ENCODE data around the gene KCNH2. TPM values are rescaled to one million over a fixed set of nuclear protein-coding genes. Genes with fewer than 3 reads are reported as not detected.
A peak's percentile ranks its signal among the peaks of the same experiment; 100 is the strongest.

Gene KCNH2
- total RNA-seq, 1 experiment from 2014 or later = 16.2 TPM

DNA sequence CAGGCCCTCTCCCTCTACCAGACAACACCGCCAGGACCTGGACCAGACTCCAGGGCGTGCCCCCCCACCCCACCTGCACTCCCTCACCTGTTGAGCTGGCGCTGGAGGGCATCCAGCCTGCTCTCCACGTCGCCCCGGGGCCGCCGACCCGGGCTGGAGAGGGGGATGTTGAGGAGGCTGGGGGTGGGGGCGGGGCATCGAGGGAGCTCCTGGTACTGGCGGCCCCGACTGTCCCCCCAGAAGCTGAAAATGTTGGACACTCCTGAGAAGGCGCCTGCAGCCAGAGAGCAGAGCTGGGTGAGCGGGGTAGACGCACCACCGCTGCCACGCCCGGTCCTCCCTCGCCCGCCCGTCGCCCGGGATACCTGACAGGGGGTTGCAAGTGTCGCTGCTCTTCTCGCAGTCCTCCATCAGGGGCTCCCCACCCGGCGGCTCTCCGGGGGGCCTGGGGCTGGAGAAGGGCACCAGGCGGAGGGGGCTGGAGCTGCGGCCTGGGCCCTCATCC, 30.8 kb downstream of the KCNH2 start:
- ChIA-PET POLR2A (no interaction called here), CTCF (interaction anchor here (0.8 to 4.3 kb wide), 15 partner anchors 8 to 71 kb away, joined by 3 to 18 read pairs (median 6); no protein-coding TSS in a partner anchor)
- Mint-ChIP-seq H3K27me3 (ENCODE audit: low read depth) (peaks cover 6% of the 10 kb centered on the region), H3K27ac (no peak overlapping the region), H3K4me1 (peaks cover 37% of the 10 kb centered on the region), H3K9me3 (no peaks in the 10 kb centered on the region), H3K4me3 (no peak overlapping the region), H3K36me3 (peaks cover 4% of the 10 kb centered on the region; the same call in 1 of the 2 replicates)
- no peak for ATAC-seq
- no peak for TF ChIP-seq IRF2 (CRISPR knock-in tag; IDR thresholded peaks at IDR 0.05; ENCODE audit: borderline replicate concordance, low read depth)
- no peak for TF ChIP-seq NFYB (CRISPR knock-in tag; conservative IDR thresholded peaks at IDR 0.05; ENCODE audit: low read depth)
- DNase-seq (ENCODE audit: low spot score) = no peak

GRCh38 chr7:150946421-150947240, 31.5 kb downstream of the KCNH2 start:
- peaks cover 43% of the 10 kb centered on the region for H3K4me1 Mint-ChIP-seq
- no peaks in the 10 kb centered on the region for H3K9me3 Mint-ChIP-seq
- peaks cover 4% of the 10 kb centered on the region; the same call in 1 of the 2 replicates for H3K36me3 Mint-ChIP-seq
- no peak overlapping the region for H3K4me3 Mint-ChIP-seq
- ATAC-seq (no peak), DNase-seq (ENCODE audit: low spot score) (no peak)
- peak overlapping the region; percentile 15; the same call in 1 of the 2 replicates for H3K27ac Mint-ChIP-seq
- CTCF ChIA-PET = interaction anchor here (0.8 to 4.3 kb wide), 13 partner anchors 9 to 72 kb away, joined by 3 to 18 read pairs (median 6); no protein-coding TSS in a partner anchor
- POLR2A ChIA-PET = interaction anchor here (1.2 kb wide), 1 partner anchor 24 kb away, joined by 3 read pairs; no protein-coding TSS in a partner anchor
- peaks cover 6% of the 10 kb centered on the region for H3K27me3 Mint-ChIP-seq (ENCODE audit: low read depth)
- TF ChIP-seq IRF2 (CRISPR knock-in tag; IDR thresholded peaks at IDR 0.05; ENCODE audit: borderline replicate concordance, low read depth) (no peak), SMAD3 (CRISPR knock-in tag; IDR thresholded peaks at IDR 0.05; ENCODE audit: borderline replicate concordance) (no peak), MAX (CRISPR knock-in tag; IDR thresholded peaks at IDR 0.05) (no peak), ZBTB21 (CRISPR knock-in tag; IDR thresholded peaks at IDR 0.05; ENCODE audit: borderline replicate concordance) (no peak), PRDM15 (CRISPR knock-in tag; IDR thresholded peaks at IDR 0.05) (no peak), NR2C2 (CRISPR knock-in tag; IDR thresholded peaks at IDR 0.05) (no peak), HMGXB4 (CRISPR knock-in tag; IDR thresholded peaks at IDR 0.05) (no peak), ZNF281 (CRISPR knock-in tag; IDR thresholded peaks at IDR 0.05) (no peak), ZNF396 (CRISPR knock-in tag; IDR thresholded peaks at IDR 0.05; ENCODE audit: borderline replicate concordance) (no peak), JAZF1 (CRISPR knock-in tag; IDR thresholded peaks at IDR 0.05) (no peak), AFF4 (CRISPR knock-in tag; IDR thresholded peaks at IDR 0.05; ENCODE audit: borderline replicate concordance) (no peak), ZNF671 (CRISPR knock-in tag; IDR thresholded peaks at IDR 0.05) (no peak), MXD4 (CRISPR knock-in tag; IDR thresholded peaks at IDR 0.05; ENCODE audit: borderline replicate concordance) (no peak), USF2 (CRISPR knock-in tag; IDR thresholded peaks at IDR 0.05) (no peak), ZNF121 (CRISPR knock-in tag; IDR thresholded peaks at IDR 0.05) (no peak)
- TF ChIP-seq, protein P1, sequence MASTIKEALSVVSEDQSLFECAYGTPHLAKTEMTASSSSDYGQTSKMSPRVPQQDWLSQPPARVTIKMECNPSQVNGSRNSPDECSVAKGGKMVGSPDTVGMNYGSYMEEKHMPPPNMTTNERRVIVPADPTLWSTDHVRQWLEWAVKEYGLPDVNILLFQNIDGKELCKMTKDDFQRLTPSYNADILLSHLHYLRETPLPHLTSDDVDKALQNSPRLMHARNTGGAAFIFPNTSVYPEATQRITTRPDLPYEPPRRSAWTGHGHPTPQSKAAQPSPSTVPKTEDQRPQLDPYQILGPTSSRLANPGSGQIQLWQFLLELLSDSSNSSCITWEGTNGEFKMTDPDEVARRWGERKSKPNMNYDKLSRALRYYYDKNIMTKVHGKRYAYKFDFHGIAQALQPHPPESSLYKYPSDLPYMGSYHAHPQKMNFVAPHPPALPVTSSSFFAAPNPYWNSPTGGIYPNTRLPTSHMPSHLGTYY (CRISPR knock-in tag; IDR thresholded peaks at IDR 0.05) = no peak

All from WTC11 (cell line).